Hindlimb muscle (tissue), 1 donor: ENCODE data around the gene IL1R2. TPM values are rescaled to one million over a fixed set of nuclear protein-coding genes. Genes with fewer than 3 reads are reported as not detected.

Experiments used
- DNase-seq: peaks from one replicate; pipeline ENCODE4 v3.0.0-alpha.2; 2013
- polyA plus RNA-seq: library from polyadenylated mRNA; unstranded; fragments of 120-200 nt; gene quantifications from one replicate; pipeline ENCODE4 v1.2.1, GENCODE V29; 2013; ENCODE audit not compliant: insufficient read length

Gene IL1R2
- polyA plus RNA-seq, 1 donor: 0.31 TPM

- DNase-seq: no peak
These were observed 16.4 kb upstream of the IL1R2 start for GRCh38 chr2:101975171-101975870.

- no peak for DNase-seq
These were observed 14.9 kb upstream of the IL1R2 start for GRCh38 chr2:101976891-101977290.

- DNase-seq: no peak
These were observed 11.4 kb upstream of the IL1R2 start for GRCh38 chr2:101980368-101980767.

- DNase-seq: no peak
These were observed 10.7 kb upstream of the IL1R2 start for GRCh38 chr2:101981066-101981465.

GRCh38 chr2:101981504-101981903, 10.3 kb upstream of the IL1R2 start:
- DNase-seq: no peak

- no peak for DNase-seq
These were observed 9.2 kb upstream of the IL1R2 start for GRCh38 chr2:101982495-101983029.

GRCh38 chr2:101983486-101983885, 8.3 kb upstream of the IL1R2 start:
- DNase-seq: no peak

- DNase-seq: no peak
These were observed 7.8 kb upstream of the IL1R2 start for GRCh38 chr2:101983928-101984327.

GRCh38 chr2:101984656-101985055, 7.1 kb upstream of the IL1R2 start:
- no peak for DNase-seq

GRCh38 chr2:101985101-101985792, 6.5 kb upstream of the IL1R2 start:
- DNase-seq: no peak

GRCh38 chr2:101985793-101986164, 6.0 kb upstream of the IL1R2 start:
- no peak for DNase-seq

GRCh38 chr2:101986376-101986775, 5.4 kb upstream of the IL1R2 start:
- DNase-seq: no peak

GRCh38 chr2:101986804-101987740, 4.7 kb upstream of the IL1R2 start:
- no peak for DNase-seq

- DNase-seq: no peak
These were observed 3.9 kb upstream of the IL1R2 start for GRCh38 chr2:101987832-101988231.

GRCh38 chr2:101988541-101988940, 3.2 kb upstream of the IL1R2 start:
- DNase-seq: no peak

- no peak for DNase-seq
These were observed 1.9 kb upstream of the IL1R2 start for GRCh38 chr2:101989740-101990460.

- DNase-seq: no peak
These were observed 2.0 kb downstream of the IL1R2 start for GRCh38 chr2:101993772-101994171.

GRCh38 chr2:101995019-101995418, 3.3 kb downstream of the IL1R2 start:
- no peak for DNase-seq

- DNase-seq: no peak
These were observed 4.0 kb downstream of the IL1R2 start for GRCh38 chr2:101995804-101996203.

GRCh38 chr2:101998556-101998895, 6.8 kb downstream of the IL1R2 start:
- no peak for DNase-seq

GRCh38 chr2:101998896-101999789, 7.4 kb downstream of the IL1R2 start:
- no peak for DNase-seq
